SW 1271 (cell line): Measurements from ENCODE around the gene OR2A42.
"Not testable (repeated sequence)": the region's sequence is repeated elsewhere in the genome, so short reads cannot be mapped to it uniquely, and the experiment has no call there.

Experiments
- DNase-seq, 2 experiments: peaks; one replicate each; lab custom pipeline; 2025; lab: John Stamatoyannopoulos, UW

Gene OR2A42

DNA sequence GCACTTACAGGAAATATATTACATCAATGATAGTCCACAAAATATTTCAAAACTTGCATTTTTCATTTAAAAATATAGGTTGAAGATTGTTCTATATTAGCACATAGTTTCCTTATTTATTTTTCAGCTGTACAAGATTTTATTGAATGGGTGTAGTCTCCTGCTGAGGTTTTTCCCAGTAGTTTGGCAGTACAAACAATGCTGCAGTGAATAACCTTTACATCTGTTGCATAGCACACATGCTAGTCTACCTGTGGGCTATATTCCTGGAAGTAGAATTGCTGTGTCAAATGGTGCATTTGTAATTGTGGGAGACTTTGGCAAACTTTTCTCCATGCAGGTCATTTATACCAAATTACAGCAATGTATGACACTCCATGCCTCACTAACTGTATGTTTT, 18.9 kb downstream of the OR2A42 start:
- not testable (repeated sequence) for DNase-seq

DNA sequence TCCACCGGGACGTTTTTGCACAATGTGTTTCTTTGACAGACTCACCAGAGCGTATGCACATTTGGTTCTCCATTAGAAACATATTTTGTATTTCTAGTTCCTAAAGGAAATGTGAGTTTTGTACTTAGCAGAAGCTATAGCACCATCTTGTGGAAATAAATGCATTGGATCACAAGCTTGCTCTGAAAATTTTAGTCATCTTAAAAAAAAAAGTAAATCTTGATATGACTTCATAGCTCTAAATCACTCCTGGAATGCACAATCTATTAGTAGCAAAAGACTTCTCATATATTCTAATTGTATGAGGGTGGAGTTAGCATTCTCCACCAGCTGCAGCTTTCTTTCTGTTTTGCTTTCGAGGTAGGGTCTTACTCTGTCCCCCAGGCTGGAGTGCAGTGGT, 20.3 kb downstream of the OR2A42 start:
- not testable (repeated sequence) for DNase-seq

DNA sequence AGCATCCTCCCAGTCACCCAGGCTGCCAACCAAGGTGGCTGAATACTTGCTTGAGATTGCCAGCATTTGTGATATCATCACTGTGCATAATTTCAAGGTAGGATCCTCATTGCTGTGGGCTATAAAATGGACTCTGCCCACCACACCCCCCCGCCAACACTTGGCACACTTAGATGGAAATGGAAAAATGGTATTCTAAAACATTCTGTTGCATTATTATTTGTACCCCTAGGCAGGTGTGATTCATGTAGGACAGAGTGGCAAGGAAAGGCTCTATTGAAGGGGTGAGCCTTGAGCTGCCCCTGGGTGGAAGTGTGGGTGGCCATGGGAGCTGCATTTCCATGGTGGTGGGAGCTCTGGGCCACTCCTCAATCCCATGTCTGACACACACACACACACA, 20.8 kb downstream of the OR2A42 start:
- not testable (repeated sequence) for DNase-seq

DNA sequence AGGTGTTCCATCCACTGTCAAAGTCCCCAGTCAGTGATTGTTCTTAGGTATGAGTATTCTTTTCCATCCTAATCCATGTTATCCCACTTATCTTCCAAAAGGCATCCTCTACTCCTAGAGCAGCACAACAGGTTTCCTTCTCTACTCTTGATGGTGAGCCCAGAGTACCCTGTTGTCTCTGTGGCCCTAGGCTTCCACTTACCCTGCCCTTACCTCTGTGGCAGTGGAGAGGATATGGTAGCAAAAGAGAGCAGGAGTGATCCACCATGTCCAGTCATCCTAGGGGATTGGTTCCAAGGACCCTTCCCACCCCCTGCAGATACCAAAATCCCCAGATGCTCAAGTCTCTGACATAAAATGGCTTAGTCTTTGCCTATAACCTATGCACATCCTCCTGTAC, 22.2 kb downstream of the OR2A42 start:
- not testable (repeated sequence) for DNase-seq

DNA sequence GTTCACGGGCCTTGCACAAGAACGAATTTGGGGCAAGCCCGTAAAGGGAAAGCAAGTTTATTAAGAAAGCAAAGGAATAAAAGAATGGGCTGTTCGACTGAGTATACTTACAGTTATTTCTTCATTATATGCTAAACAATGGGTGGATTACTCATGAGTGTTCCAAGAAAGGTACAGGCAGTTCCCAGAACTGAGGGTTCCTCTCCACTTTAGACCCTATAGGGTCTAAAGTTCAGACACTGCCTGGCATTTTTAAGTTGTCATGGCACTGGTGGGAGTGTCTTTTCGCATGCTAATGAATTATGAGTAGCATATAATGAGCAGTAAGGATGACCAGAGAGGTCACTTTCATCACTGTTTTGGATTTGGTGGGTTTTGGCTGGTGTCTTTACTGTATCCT, 34.1 kb downstream of the OR2A42 start:
- not testable (repeated sequence) for DNase-seq

DNA sequence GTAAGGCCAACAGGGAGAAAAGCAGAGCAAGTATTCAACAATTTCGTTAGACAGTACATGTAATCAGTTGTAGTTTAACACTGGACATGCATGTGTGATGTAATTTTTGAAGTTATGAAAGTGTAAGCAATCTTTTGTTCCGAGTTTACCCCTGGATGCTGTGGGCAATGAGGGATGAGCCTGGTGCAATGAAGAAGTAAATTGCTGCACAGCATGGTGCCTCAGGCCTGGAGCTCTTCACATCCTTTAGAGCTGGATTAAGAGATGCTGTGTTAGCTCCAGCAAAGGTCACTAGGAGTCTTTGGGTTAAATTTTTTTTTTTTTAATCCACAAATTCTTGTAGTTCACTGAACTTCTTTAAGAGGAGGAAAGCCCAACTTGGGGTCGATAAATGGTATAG, 36.3 kb downstream of the OR2A42 start:
- not testable (repeated sequence) for DNase-seq

DNA sequence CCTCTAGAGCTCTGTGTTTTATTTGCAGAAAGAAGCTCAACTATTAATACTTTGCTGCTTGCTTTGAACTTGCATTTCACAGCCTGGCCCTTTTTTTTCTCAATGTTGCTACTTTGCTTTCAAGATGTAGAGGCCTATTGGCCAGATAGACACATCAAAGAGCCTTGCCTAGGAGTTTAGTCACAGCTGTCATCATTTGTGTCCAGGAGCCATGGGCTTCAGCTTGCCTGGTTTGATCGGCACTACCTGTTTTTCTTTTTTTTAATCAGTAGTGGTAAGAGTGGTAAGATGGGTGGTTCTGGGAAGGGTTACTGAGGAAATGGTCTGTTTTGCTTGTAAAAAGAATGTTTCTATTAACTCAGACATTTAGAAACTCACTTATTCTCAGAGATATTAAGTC, 37.4 kb downstream of the OR2A42 start:
- not testable (repeated sequence) for DNase-seq

DNA sequence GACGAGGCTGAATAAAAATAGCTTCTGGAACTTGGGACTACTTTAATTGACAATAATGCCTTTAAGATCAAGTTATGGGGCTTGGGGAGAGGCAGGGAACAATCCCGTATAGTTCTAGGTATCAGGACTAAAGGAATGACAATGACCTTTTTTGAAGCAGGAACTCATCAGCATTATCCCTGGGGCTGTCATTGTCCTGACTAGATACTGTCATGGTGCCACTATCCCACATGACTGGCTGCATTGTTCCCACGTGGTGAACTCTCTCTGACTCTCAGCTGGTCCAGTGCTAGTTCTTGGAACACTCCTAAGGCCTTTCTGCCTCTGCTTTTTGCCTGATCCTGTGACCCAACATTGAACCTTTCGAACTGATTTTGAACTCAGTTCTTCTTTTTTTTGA, 40.5 kb downstream of the OR2A42 start:
- DNase-seq = not testable (repeated sequence)

DNA sequence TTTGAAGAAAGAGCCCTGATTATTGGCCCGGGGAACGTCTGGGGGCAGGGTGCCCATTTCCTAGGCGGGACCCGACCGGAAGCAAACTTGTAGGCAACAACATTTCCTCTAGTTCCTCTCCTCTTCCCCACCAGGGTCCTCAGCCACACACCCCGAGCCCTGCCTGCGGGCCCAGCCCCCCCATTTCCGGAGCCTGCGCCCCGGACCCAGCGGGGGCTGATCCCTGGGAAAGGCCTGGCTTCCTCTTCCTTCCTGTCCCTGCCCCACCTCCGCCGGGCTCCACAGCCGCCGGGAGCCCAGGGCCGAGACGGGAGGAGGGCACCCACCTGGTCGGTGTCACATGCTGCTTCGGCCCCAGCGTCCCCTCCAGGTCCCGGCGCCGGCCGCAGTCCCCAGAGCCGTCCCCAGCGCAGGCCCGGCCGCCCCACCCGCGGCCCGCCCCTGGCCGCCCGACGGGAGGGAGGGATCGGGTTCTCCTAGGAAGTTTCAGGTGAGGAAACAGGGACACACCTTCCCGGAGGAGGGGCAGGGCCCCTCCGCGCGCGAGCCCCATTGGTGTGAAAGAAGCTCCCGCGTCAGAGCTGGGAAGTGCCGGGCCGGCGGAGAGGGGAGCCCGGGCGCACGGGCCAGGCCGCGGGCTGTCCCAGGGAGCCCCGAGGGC, 44.1 kb downstream of the OR2A42 start, which contains the start of gene ARHGEF35:
Gene ARHGEF35 (minus strand): TSS at position 622 of the 661 bp plus-strand sequence. CDS start 7,450 bp downstream, outside the sequence.
- not testable (repeated sequence) for DNase-seq

DNA sequence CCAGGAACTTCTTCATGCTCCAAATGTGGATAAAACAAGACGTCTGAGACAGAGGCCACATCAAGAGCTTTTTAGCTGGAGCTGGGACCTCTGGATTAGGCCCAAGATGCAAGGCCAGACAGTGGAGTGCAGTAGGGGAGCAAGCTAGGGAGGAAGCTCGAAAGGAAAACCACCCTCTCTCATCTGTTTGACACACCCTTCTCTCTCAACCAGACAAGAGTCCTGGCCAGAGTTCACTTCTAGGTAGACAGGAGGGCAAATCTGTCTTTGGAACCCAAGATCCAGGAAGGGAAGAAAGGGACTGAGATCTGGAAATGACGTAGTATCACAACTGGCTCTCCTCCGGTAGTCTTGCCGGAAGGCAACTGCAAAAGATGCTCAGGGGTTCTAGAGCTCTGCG, 45.0 kb downstream of the OR2A42 start:
- DNase-seq = not testable (repeated sequence)

DNA sequence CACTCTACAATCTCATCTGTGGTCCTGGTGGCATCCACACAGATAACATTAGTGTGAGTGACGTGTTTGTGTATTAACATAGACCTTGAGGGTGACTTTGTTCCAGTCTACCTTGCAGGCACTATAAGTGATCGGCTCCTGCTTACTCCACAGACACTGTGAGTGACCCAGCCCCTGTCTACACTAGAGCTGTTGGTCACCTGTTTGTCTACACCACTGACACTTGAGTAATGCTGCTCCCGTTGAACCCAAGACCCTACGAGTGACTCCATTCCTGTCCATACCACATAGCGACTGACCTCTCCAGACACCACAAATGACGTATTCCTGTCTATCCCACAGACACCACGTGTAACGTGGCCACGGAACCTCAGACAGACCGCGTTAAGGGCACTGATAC, 45.6 kb downstream of the OR2A42 start:
- DNase-seq = not testable (repeated sequence)

DNA sequence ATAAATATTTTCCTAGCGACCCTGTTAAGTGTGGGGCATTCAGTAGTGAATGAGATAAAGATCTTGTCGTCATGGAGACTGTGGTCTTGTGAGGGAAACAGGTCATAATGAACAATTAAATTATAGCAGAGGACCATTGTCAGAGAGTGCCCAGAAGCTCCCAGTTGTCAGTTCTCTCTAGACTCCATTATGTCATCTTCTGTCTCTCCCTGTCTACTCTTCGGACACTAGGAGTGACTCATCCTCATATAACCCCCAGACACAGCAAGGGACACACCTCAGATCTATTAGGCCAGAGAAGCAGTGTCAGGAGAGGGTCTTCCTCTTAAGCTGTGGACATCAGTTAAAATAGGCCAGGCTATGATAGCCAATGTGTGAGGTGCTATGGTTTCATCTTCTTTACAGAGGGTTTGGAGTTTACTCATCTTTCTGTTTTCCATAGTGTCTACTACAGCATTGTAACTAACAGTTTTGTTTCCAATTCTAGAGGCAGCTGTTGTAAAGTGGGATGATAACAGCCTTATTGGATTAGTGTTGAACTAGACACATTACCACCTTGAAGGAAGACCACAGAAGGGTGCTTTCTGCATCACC, 50.7 kb downstream of the OR2A42 start:
- not testable (repeated sequence) for DNase-seq

DNA sequence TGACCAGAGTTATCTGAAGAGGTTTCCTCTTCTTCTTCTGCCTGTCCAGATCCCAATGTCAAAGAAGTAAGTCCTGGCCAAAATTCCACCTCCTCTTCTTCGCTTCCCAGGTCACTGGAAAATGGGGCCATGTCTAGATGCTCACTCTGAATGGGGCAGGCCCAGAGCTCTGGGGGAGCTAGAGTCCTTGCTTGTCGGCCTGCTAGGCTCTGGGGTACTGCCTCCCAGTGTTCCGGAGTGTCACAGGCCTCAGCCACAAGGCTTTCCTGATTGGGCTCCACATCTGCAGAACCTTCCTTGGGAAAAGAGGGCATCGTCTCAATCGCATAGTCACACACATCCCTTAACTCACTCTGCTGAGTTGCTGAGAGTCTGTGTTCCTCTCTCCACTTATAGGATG, 51.6 kb downstream of the OR2A42 start:
- not testable (repeated sequence) for DNase-seq

DNA sequence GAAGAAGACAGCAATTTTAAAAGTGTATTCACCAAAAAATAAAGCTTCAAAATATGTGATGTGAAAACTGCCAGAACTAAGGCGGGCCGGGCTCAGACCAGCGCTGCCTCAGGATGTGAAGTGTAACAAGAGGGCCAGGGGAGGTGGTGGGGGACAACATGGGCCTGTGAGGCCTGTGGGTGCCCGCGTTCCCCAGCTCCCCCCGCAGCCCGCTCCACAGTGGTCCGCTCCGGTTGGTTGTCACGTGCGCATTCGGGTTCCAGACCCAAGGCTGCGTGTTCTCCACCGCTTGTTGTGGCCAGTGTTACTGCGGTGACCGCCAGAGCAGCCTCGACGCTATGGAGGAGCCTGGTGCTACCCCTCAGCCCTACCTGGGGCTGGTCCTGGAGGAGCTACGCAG, 56.2 kb downstream of the OR2A42 start, which contains the start of gene CTAGE4:
Gene CTAGE4 (plus strand): TSS at position 301 of the 400 bp plus-strand sequence. CDS start 38 bp downstream, at position 339.
- DNase-seq = not testable (repeated sequence)

DNA sequence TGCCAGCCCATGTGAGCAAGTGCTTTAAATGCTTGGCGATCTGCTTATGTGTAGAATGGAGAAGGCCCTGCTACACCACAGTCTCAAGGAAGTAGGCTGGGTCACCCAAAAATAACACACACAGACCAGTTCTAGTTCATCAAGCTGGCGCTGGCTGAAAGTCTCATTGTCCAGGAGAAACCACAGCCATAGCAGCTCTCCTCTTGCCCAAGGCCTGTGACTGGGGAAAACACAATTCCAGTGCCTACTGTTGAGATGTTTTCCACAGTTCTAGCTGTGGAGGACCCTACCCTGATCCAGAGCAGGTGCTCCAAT, 60.3 kb downstream of the OR2A42 start:
- DNase-seq = not testable (repeated sequence)

DNA sequence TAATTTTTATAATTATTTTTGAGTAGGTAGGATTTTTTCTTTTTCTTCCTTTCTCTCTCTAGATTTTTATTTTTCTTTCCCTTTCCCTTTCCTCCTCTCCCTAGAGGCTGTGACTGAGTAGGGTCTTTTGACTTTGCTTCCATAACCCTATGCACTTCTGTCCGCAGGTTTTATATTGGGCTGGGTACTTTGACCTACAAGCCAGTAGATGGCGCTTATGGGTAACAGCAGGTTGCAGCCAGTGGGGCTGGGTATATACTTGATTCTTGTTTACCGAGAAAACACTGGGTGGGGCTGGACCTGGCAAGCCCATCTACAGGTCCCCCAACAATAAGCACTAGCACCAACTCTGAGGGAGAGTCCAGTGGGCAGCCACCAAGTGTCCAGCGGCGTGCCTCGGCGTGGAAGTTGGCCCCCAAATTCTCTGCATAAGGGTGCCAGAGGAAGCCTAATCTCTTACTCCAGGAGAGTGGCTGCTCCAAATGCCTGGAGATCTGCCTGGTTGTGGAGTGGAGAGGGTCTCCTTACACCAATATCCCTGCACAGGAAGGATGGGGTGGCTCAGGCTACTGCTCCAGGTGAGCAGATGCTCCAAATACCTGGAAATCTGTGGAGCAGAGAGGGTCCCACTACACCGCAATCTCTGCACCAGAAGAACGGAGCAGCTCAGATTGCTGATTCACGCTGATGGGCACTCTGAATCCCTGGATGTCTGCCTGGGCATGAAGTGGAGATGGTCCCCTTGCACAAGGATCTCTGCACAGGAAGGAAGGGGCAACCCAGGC, 60.8 kb downstream of the OR2A42 start:
- DNase-seq = not testable (repeated sequence)
